Hematopoietic multipotent progenitor cell treated with erythropoietin and hydrocortisone succinate and interleukin-3 and kit ligand, for 4 days (in vitro differentiated cells): ENCODE measurements around the gene RTP3.
A peak's percentile ranks its signal among the peaks of the same experiment; 100 is the strongest.
"Not testable (repeated sequence)": the region's sequence is repeated elsewhere in the genome, so short reads cannot be mapped to it uniquely, and the experiment has no call there.

Experiments used
- DNase-seq: peaks from one replicate; pipeline ENCODE4 v3.0.0-alpha.2; 2015

The RTP3 gene

DNA sequence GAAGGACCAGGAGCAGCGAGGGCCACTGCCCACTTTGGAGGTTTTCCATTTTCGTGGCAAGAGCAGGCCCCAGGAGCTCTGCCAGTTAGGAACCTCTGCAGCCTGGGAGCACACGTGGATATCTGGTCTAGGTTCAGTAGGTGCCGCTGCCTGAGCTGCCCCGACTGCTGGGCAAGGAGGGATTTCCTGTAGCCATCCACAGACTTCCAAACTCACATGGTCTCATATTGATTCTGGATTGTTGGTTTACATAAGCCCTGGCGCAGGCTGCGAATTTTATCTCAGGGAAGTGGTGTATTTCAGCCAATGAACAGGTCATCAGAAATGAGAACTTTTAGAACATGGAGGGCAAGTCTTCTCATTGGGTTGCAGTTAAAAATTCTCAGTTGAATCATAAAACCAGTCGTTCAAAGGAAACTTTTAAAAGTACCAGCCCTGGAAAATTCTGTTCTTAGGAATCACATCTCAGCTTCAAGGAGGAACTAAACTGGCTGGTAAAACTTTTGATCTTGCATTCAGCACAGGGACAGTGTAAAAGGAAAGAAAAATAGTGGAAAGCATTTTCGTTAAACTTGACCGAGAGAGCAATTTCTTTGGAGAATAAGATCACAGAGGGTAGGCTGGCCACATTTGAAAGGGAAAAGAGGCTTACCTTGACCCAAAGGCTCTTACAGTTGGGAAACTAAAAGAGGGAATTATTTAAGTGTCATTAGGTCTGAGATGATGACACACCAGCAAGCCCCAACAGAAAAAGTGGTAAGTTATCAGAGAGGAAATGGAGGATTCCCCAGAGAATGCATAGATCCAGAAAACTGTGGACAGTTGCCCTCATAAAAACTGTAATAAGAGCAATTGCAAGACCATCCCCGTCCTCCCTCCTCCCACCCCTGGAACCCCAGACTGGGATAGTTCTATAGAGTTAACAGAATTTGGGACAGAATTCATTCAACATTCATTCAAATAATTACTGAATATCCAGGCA lies 6.4 kb upstream of the RTP3 start:
- DNase-seq: no peak

DNA sequence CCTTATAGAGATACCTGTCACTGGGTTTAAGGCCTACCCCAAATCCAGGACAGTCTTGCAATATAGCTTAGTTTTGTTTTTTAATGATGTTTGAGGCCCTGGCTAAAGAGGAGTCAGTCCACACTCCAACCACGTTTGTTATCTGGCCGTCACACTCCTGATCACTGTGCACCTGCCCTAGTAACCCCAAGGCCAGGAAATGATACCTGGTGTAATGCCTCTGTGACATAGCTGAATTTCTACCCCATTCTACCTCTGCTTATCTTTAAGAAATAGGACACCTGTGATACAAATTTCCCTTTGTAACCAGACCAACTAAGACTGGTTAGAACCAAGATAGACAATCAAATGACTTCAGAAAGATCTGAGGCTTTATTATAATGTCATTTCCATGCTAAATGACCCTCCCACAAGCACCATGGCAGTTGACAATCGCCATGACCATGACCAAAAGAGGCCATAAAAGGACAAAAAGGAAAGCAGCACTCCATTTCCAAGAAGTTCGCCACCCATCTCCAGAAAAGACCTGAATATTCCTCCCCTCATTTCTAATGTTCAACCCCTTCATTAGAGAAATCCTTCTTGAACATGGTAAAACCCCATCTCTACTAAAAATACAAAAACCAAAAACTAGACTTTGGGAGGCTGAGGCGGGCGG lies 4.8 kb upstream of the RTP3 start:
- no peak for DNase-seq

DNA sequence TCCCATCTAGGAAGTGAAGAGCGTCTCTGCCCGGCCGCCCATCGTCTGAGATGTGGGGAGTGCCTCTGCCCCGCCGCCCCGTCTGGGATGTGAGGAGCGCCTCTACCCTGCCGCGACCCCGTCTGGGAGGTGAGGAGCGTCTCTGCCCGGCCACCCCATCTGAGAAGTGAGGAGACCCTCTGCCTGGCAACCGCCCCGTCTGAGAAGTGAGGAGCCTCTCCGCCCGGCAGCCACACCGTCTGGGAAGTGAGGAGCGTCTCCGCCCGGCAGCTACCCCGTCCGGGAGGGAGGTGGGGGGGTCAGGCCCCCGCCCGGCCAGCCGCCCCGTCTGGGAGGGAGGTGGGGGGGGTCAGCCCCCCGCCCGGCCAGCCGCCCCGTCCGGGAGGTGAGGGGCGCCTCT lies 3.3 kb upstream of the RTP3 start:
- not testable (repeated sequence) for DNase-seq

DNA sequence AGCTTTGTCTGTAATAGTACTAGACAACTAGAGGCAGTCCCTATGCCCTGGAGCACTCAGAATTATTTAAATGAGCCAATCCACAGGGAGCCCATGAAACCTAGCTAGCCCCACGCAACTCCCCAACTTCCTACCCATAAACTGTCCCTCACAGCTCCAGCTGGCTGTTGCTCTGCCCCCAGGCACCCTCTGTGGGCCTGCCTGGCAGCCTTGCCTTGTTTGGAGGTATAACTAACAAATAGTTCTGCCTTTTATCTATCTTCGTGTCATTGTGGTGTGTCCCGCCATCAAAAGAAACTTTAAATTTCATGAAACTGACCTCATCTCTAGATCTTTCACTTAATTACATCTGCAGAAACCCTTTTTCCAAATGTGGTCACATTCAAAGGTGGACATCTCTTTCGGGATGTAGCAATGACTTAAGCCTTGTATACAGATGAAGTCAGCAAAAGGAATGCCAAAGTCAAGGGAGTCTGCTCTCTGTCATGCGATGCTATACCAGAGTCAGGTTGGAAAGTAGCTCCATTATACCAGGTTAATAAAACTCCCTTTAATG lies 1.8 kb upstream of the RTP3 start:
- no peak for DNase-seq

DNA sequence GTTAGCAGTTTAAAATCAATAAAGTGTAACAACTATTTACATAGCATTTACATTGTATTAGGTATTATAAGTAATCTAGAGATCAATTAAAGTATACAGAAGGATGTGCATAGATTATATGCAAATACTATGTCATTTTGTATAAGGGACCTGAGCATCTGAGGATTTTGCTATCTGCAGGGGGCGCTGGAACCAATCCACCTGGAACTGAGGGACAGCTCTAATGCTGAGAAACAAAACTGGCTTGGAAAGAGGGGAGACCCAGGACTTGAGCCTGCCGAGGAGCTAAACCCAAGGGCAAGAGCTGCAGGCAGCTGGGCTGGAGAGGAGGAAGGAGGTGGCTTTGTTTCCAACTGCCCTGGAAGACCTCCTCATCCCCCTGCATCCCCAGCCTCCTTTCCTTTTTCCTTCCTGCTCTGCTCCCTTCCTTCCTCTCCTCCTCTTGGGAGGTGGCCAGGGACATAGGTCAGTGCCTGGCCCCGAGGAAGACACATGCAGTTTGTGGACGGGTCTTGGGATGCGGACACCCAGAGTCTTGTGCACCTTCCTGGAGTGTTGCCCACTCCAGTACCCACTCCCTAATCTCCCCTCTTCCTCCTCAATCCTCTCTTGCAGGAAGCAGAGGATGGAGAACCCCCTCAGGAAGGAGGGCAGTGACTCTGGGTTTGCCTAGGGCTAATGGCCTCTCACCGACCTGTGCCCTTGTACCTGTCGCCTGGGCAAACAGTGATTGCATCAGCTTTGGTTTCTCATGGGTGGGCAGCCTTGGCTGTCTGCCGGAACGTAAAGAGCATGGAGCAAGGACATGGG lies 825 bp upstream of the RTP3 start:
- peak; percentile 72 for DNase-seq

DNA sequence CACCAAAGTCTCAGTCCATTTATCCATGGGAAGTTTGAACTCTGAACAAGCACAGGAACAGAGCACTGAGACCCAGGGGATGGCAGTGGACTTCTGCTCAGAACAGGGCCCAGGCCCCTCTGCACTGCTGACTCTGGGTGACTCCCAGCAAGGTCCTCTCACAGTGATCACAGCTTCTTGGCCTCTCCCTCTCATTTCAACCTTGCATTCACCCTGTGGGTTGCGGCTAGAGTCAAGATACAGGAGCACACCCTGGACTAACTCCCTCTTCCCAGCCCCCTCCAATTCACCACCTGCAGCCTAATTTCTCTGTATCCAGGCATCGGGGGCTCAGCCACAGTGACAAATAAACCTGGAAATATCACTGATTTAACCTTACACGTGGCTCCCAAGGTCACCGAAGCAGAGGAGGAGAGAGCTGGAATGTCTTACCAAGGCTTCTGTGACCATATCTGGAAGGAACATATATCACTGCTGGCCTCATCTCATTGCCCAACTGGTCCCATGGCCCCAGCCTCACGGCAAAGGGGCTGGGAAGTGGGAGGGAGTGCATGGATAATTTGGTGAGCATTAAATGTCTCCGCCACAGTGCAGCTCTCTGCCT lies 1.2 kb downstream of the RTP3 start:
- no peak for DNase-seq

DNA sequence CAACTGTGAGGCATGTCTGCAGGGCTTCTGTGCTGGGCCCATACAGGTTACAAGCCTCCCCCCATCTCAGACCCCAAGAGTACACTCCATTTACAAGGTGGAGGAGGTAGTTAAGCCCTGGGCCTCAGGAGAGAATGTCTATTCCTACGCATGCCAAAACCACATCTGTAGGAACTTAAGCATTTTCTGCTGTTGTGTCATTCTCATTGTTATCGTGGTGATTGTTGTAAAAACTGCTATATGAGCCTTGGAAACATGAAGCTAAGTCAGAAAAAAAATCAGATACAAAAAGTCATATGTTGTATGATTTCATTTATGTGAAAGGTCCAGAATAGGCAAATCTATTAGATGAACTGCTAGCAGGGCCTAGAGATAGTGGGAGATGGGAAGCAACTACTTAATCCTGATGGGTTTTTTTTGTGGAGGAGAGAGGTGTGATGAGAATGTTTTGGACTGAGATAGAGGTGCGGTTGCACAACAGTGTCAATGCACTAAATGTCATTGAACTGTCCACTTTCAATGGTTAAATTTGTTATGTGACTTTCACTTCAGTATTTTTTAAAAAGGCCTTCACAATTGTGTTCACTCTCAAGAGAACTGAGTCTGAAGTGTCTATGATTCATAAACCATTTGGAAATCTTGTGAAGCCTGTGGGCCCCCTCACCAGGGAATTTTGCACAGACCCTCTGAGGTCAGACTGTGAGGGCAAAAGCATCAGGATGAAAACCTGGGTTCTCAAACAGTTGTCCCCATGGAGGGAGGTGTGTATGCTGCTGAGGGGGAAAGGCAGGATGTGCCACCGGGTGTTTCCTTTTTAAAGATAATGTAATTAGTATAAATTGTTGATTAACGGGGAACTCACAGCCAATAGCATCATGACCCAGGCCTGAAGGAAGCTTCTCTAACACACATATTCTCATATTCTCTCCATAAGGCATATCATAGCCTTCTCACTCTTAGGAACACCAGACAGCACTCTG lies 3.2 kb downstream of the RTP3 start:
- DNase-seq: peak; percentile 41

DNA sequence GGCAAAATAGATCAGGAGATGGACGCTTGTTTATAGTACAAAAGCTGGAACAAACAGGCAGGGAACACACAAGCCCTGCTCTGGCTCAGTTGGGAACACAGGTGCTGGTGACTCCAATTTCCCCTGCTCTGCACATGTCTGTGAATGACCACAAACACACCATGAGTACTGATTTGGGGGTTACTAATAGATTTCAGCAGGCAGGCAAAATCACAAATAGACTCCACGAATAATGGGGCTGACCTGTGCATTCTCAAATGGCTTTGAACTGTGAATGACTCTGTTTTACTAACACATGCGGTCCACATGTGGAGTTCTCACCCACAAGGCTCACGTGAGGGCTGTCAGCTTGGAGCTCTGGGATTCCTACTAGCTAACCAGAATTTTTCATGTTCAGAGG lies 3.9 kb downstream of the RTP3 start:
- no peak for DNase-seq

DNA sequence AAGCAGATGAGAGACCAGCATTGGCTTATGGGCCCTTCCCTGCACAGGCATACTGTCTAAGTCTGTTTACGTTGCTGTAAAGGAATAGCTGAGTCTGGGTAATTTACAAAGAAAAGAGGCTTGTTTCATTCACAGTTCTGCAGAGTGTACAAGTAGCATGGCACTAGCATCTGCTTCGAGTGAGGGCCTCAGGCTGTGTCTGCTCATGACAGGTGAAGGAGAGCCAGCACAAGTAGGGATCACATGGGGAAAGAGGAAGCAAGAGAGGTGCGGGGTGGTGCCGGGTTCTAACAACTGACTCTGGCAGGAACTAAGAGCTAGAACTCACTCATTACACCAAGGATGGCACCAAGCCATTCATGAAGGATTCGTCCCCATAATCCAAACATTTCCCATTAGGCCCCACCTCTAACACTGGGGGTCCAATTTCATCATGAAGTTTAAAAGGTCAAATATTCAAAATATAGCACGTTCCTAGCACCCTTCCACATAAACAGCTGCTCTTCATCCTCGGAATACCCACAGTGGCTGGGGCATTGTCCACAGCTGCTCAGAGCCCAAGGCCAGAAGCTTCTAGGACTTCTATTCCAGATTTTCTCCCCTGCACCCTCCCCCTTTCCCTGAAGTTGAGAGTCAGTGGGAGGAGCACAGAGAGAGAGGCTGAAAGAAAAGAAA lies 5.6 kb downstream of the RTP3 start:
- no peak for DNase-seq

DNA sequence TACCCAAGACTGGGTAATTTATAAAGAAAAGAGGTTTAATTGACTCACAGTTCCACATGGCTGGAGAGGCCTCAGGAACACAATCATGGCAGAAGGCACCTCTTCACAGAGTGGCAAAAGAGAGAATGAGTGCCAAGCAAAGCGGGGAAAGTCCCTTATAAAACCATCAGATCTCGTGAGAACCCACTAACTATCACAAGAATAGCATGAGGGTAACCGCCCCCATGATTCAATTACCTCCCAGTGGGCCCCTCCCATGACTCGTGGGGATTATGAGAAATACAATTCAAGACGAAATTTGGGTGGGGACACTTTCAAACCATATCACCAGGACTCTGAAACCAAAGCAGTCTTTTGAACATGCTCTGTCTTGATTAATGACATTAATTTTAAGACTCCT lies 7.0 kb downstream of the RTP3 start:
- DNase-seq: peak; percentile 49

DNA sequence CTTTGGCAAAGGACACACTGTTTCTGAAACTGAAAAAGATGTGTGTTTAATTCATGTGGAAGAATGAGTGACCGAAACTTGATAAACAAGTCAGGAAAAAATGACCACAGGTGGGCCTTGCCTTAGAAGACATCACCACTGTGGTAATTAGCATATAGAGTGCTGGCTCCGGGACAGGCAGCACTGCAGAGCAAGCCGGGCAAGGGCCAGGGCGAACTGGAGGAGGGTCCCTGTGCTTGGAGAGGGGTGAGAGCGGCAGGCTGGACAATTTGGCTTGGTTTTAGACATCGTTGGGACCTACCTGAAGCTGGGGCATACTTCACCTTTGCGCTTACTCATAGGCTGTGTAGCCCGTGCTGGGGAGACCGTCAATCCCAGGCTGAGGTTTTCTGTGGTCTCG lies 8.2 kb downstream of the RTP3 start:
- no peak for DNase-seq

DNA sequence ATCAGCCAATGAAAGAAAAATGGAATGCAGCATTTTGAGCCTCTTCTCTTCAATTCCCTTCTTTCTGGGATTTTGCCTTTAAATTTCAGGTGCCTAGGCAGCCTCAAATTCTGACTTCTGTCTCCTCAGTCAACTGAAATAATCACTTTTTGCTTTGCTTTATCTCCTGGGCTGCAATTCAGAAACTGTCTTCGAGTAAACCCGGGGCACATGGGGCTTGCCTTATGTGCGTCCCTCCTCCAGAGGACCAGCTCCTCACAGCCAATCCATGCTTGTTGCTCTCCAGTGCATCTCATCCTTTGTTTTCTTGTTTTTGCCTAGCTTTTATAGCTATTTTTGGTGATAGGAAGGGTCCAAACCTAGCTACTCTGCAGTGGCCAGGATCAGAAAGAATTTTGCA lies 8.8 kb downstream of the RTP3 start:
- DNase-seq: no peak

DNA sequence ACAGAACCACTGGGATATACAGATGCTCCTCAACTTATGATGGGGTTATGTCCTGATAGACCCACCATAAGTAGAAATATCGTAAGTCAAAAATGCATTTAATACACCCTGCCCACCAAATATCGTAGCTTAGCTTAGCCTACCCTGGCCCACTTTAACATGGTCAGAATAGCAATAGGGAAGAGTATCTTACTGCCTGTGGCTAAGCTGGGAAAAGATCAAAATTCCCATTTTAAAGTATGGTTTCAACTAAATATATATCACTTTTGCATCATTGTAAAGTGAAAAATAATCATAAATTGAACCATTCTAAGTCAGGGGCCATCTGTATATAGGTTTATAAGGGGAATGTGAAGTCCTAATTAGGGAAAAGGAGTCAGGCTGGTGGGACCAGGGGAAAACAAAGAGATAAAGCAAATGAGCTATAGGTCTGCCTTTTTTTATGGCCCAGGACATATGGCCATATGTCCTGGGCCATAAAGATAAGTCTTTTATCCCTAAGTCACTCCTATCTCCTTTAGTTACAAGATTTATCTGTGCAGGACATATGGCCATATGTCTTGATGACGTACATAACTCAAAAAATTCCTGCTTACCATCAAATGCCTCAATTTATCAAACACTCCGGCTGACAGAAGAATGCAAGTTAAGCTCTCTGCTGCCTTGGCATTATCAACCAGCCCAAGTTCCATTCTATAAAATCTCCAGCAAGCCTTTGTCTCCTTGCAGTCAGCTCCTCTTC lies 11.2 kb downstream of the RTP3 start:
- DNase-seq: peak; percentile 76

DNA sequence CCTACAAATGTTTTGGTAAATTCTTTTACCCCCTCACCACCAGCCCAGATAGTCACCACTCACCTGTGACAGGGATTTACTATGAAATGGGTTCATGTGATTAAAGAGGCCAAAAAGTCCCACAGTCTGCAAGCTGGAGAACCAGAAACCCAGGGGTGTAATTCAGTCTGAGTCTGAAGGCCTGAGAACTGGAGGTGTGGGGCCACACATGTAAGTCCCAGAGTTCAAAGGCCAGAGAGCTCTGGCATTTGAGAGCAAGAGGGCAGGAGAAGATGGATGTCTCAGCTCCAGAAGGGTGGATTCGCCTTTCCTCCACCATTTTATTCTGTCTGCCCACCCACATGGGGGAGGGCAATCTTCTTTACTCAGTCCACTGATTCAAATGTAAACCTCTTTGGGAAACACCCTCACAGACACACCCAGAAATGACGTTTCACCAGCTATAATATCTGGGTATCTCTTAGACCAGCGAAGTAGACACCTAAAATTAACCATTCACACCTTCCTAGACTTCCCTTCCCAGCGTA lies 11.9 kb downstream of the RTP3 start:
- no peak for DNase-seq

DNA sequence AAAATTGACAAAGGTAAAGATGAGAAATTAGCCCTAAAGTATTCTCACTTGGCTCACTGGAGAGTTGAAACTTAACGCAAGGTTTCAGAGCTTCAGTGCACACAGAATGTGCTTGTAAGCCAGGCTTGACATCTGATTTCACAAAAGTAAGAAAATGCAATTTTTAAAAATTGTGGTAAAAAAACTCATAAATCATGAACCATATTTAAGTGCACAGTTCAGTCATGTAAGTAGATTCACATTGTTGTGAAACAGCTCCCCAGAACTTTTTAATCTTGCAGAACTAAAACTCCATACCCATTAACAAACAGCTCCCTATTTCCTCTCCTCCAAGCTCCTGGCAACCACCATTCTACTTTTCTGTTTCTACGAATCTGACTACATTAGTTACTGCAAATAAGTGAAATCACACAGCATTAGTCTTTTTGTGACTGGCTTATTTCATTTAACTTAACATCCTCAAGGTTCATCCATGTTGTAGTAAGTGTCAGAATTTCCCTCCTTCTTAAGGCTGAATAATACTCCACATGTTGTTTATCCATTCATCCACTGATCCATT lies 14.5 kb downstream of the RTP3 start:
- DNase-seq: no peak

DNA sequence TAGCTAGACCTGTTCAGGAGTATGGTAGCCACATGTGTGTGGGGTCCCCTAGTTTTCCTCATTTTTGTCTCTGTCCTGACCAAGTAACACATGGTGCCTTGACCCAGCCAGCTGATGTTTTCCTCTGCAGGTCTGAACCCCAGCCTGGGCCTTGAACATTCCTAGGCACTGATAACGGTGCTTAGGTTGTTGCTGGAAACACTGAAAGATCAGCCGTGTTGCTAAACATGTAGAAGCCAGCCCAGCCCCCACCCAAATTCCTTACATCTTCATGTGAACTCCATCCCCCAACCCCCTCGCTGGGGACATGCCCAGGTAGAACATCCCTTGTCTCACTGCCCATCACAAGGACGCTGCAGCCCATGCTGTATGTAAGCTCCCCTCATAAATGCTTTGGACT lies 18.7 kb downstream of the RTP3 start:
- DNase-seq: no peak

DNA sequence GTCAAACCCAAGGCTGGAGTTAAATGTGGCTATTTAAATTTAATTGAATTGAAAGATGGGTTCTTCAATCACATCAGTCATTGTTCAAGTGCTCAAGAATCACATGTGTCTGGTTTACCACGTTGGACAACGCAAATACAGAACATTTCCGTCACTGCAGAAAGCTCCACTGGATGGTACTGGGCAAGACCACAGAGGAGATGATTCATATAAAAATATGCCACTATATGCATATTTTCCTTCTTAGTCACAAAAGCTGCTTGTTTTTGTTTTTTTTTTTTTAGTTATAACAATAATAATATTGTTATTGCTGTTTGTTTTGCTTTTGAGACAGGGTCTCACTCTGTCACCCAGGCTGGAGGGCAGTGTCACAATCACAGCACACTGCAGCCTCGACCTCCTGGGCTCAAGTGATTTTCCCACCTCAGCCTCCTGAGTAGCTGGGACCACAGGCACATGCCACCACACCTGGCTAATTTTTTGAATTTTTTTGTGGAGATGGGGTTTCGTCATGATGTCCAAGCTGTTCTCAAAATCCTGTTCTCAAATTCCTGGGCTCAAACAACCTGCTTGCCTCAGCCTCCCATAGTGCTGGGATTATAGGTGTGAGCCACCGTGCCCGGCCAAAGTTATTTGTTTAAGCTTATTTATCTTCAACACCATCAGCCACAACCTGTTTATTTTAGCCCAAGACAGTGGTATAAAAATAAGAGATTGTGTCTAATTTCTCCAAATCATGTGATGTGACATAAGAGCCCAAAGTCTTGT lies 19.4 kb downstream of the RTP3 start:
- DNase-seq: no peak

DNA sequence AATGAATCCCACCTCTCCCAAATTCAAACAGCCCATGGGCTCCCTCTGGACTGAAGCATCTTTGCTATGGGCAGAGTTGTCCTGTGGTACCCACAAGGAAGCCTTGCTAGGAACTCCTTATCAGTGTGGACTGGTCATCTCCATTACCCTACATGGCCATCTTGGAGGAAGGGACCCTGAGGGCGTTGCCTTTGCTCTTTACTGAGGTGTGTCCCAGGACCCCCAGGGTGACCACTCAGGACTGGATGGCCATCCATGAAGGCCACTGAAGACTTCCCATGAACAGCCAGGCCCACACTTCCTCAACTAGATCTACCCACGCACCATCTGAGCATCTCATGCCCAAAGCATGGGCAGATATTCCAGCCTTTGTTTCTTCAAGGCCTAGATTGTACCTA lies 20.0 kb downstream of the RTP3 start:
- no peak for DNase-seq

DNA sequence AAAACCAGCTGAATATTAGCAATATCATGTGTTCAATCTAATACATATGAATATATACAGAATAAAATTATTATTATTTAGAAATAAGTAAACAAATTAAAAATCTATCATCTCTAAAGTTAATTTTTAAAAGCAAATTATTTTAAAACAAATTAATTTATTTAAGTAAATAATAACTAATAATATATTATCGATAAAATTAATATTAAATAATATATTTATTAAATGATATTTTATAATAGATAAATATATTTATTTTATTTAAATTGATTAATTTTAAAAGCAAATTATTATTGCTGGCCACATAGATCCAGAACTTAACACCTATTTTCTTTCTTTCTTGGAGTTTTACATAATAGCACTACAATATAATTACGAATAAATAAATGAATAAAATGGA lies 22.2 kb downstream of the RTP3 start:
- DNase-seq: no peak
